Erythroblast (primary cell): ENCODE measurements around the gene ELMOD3.
"Not testable (repeated sequence)": the region's sequence is repeated elsewhere in the genome, so short reads cannot be mapped to it uniquely, and the experiment has no call there.

Source experiments
- GATA1 ChIP-seq: IDR thresholded peaks from 2 replicates; pipeline ENCODE4 v1.6.1; 2011; ENCODE audit warnings: low read depth, mild to moderate bottlenecking, control low read depth, low read length, moderate library complexity
- POLR2A ChIP-seq: IDR thresholded peaks from 2 replicates; pipeline ENCODE4 v1.6.1; 2011; ENCODE audit warnings: mild to moderate bottlenecking, low read length

DNA sequence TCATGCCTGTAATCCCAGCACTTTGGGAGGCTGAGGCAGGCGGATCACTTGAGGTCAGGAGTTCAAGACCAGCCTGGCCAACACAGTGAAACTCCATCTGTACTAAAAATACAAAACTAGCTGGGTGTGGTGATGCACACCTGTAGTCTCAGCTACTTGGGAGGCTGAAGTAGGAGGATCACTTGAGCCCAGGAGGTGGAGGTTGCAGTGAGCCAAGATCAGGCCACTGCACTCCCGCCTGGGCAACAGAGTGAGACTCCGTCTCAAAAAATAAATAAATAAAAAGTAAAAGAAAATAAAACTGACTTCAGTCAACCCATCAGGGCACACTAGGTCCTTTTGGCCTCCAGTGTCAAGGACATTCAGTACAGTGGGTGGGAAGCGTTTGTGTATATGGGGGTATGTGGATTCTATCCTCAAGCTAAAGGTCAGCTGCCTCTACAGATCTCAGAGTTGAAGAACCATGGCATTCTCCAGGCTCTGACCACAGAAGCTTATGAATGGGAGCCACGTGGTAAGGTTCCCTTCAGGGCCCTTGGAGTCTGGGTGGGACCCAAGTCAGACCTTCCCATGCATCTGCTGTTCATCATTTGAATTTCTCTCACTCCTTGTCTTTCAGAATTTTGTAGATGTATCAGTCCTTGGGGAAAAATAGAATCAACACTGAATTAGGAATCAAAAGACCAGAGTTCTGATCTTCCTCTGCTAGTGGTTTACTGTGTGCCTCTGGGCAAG, 8.3 kb downstream of the ELMOD3 start:
- not testable (repeated sequence) for TF ChIP-seq POLR2A, GATA1
